SJSA1 (cell line): ENCODE results near the gene AMMECR1. TPM values are rescaled to one million over a fixed set of nuclear protein-coding genes. Genes with fewer than 3 reads are reported as not detected.
"Not testable (repeated sequence)": the region's sequence is repeated elsewhere in the genome, so short reads cannot be mapped to it uniquely, and the experiment has no call there.

Experiments used
- DNase-seq, 2 experiments: peaks; one replicate each; pipeline ENCODE4 v3.0.0-alpha.2; 2015 to 2020; ENCODE audit warnings: low spot score in 2 of 2, low read depth in 1 of 2
- H3K27ac ChIP-seq: fragments of 250-450 bp; sonication (Bioruptor Pico); 2 replicates; pipeline ENCODE4 v1.5.1; 2020; ENCODE audit warnings: mild to moderate bottlenecking, moderate library complexity
- H3K27me3 ChIP-seq: fragments of 250-450 bp; sonication (Bioruptor Pico); replicated peaks from 2 replicates; pipeline ENCODE4 v1.5.1; 2020; ENCODE audit warnings: mild to moderate bottlenecking, moderate library complexity
- H3K36me3 ChIP-seq: fragments of 250-450 bp; sonication (Bioruptor Pico); 2 replicates; pipeline ENCODE4 v1.5.1; 2020; ENCODE audit warnings: mild to moderate bottlenecking
- H3K4me1 ChIP-seq: fragments of 250-450 bp; sonication (Bioruptor Pico); replicated peaks from 2 replicates; pipeline ENCODE4 v1.6.1; 2021; ENCODE audit warnings: mild to moderate bottlenecking
- H3K4me3 ChIP-seq: fragments of 250-450 bp; sonication (Bioruptor Pico); 2 replicates; pipeline ENCODE4 v1.5.1; 2020; ENCODE audit warnings: mild to moderate bottlenecking
- H3K9me3 ChIP-seq: fragments of 250-450 bp; sonication (Bioruptor Pico); replicated peaks from 2 replicates; pipeline ENCODE4 v1.5.1; 2020; ENCODE audit warnings: mild to moderate bottlenecking
- total RNA-seq: library from RNA; depleted of rRNA; stranded (reverse); fragments of >200 nt; shearing (Covaris generic); gene quantifications from 2 replicates; pipeline ENCODE4 v1.2.3, GENCODE V29; 2014

Gene AMMECR1
- total RNA-seq, 1 experiment from 2014 or later, result 12.7 TPM

DNA sequence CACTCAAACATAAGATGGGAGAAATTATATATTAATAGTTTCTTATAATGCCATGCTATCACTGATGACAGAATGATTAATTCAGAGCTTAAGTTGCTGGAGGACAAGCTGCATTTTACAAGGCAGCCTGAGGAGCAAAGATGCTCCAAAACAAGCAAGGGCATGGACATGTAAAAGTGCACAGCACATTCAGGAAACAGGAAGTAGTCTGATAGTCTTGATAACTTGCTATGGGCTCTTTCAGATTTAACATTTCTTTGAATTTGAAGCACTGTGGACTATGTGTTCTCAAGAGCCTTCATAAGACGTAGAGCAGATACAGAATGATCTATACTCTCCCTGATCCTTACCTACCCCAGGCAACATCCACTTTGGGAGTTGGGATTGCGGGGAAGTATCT lies 50.0 kb downstream of the AMMECR1 start:
- DNase-seq, result no peak
- H3K27ac ChIP-seq, result no peak overlapping the region

DNA sequence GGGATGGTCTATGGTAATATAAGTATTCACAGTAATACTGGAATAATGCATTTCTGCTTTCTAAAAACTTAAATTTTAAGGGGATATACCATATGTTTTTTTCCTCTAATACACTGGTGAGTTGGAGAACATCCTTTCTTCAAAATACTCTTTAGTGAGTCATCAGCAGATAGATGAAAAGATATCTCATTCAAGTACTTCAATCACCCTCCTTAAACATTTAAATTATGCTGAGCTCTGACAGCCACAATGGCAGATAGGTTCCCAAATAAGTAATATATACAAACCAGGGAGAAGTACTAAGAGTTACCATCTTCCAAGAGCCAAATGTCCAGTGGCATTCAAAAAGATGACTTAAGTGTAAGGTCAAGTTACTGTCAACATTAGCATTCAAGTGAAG lies 52.2 kb downstream of the AMMECR1 start:
- no peak for DNase-seq
- Histone ChIP-seq H3K27ac (no peak overlapping the region), H3K27me3 (no peaks in the 10 kb centered on the region)

More for the DNA sequence above, 50.0 kb downstream of the AMMECR1 start:
- Histone ChIP-seq H3K36me3 (no peaks in the 10 kb centered on the region), H3K4me3 (no peak overlapping the region), H3K27me3 (no peaks in the 10 kb centered on the region), H3K4me1 (no peaks in the 10 kb centered on the region), H3K9me3 (no peaks in the 10 kb centered on the region)

DNA sequence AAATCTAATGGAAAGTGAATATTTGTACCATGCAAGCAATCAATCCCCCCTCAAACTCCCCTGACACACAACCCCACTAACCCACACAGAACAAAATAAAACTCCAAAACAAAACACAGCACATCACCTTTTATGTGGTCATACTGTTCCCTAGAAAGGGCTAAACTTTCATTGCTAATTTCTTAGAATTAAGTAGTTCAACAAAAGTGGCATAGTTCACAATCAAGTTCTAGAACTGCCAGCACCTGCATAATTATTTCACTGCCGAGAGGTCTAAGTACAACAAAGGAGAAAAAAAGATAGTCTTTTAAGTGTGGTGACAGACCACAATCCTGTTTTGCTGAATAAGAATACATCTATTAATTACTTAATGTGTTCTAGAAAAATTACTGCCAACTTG lies 58.8 kb downstream of the AMMECR1 start:
- H3K36me3 ChIP-seq, result no peaks in the 10 kb centered on the region
- H3K4me1 ChIP-seq, result no peaks in the 10 kb centered on the region
- H3K27me3 ChIP-seq, result no peaks in the 10 kb centered on the region
- no peak overlapping the region for H3K4me3 ChIP-seq
- no peak overlapping the region for H3K27ac ChIP-seq
- H3K9me3 ChIP-seq, result no peaks in the 10 kb centered on the region
- DNase-seq, result no peak

More for the DNA sequence above, 52.2 kb downstream of the AMMECR1 start:
- Histone ChIP-seq H3K4me3 (no peak overlapping the region), H3K36me3 (no peaks in the 10 kb centered on the region), H3K9me3 (no peaks in the 10 kb centered on the region), H3K4me1 (no peaks in the 10 kb centered on the region)

DNA sequence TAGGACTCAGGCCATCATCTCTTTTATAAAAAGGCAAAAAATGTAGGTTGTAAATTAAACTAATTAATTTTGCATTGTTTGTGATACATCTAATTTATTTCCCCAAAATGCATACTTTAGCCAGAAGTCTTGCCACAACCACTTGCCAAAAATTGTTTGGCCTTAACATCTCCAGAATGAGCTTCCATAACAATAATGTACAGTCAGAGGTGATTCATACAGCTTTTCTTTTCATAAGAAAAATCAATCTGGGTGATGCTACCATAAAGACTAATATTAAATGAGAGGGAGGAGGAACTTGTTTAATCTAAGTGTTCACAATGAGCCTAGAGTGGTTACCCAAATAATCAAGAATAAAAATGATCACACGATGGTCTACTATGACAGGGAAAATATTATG lies 59.3 kb downstream of the AMMECR1 start:
- H3K36me3 ChIP-seq, result no peaks in the 10 kb centered on the region
- no peak overlapping the region for H3K4me3 ChIP-seq
- H3K9me3 ChIP-seq, result no peaks in the 10 kb centered on the region
- no peak for DNase-seq
- no peaks in the 10 kb centered on the region for H3K27me3 ChIP-seq
- no peaks in the 10 kb centered on the region for H3K4me1 ChIP-seq
- no peak overlapping the region for H3K27ac ChIP-seq

DNA sequence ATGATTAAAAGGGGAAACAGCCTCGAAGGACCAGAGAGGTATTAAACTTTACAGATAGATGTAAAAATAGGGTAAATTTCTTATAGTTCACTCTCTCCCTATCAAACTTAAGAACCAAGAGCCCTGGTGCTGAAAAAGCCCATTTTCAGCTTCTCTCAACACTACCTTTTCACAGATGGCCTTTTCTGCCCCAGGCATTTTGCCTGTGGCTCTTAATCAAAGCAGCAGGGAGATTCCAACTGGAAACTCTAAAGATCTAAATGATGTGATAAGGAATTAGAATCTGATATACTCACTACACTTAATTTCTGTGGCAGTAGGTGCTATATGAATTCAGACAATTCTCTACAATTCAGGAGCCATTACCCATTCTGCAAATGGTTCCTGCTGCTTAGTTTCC lies 60.0 kb downstream of the AMMECR1 start:
- no peaks in the 10 kb centered on the region for H3K36me3 ChIP-seq
- no peaks in the 10 kb centered on the region for H3K9me3 ChIP-seq
- no peaks in the 10 kb centered on the region for H3K4me1 ChIP-seq
- no peak overlapping the region for H3K27ac ChIP-seq
- H3K27me3 ChIP-seq, result no peaks in the 10 kb centered on the region
- no peak for DNase-seq
- H3K4me3 ChIP-seq, result no peak overlapping the region

DNA sequence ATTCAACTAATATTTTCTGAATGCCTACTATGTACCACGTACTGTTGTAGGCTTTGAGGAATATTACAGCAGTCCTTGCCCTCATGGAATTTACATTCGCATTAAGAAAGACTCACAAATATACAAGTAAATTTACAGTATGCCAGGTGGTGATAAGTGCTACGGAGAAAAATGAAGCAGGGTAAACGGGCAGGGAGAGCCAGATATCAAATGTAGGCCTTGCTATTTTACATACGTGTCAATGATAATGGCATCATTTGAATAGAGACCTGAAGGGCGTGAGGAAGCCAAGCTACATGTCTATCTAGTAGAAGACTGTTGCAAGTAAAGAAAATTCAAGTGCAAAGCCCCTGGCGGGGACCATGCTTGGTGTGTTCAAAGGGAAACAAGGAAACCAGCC lies 65.2 kb downstream of the AMMECR1 start:
- no peak overlapping the region for H3K4me3 ChIP-seq
- H3K9me3 ChIP-seq, result no peaks in the 10 kb centered on the region
- no peak for DNase-seq
- no peaks in the 10 kb centered on the region for H3K27me3 ChIP-seq
- H3K4me1 ChIP-seq, result no peaks in the 10 kb centered on the region
- no peak overlapping the region for H3K27ac ChIP-seq
- H3K36me3 ChIP-seq, result no peaks in the 10 kb centered on the region

DNA sequence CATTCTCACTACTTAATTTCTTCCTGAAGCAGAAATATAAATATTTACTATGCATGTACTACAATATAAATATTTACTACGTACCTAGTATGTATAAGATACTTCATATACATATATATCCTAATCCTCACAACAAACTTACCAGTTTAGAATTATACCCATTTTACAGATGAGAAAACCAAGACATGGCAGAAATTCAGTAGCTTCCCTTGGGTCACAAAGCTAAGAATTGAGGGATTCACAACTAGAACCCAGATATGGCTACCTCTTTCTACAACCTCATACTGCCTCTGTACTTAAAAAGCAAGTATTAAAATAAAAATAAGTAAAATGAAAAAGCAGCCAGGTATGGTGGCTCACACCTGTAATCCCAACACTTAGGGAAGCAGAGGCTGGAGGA lies 65.9 kb downstream of the AMMECR1 start:
- no peak for DNase-seq
- Histone ChIP-seq H3K27ac (no peak overlapping the region), H3K9me3 (no peaks in the 10 kb centered on the region), H3K4me3 (no peak overlapping the region), H3K36me3 (no peaks in the 10 kb centered on the region), H3K4me1 (no peaks in the 10 kb centered on the region), H3K27me3 (no peaks in the 10 kb centered on the region)

DNA sequence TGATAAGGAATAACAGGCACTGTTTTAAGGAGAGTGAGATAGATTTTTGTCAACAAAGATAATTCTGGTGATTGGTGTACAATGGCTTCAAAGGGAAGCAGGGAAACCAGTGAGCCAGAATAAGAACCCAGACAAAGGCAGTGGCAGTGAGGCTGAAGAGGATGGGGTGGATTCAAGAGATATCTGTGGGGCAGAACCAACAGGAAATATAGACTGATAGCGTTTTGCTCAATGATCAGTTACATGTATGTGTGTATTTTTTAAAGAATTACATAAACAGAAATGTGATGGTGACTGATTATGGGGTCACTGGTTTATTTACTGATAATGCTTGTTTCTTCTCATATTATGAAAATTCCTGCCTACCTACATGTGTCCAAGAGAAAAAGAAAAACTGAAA lies 66.4 kb downstream of the AMMECR1 start:
- Histone ChIP-seq H3K36me3 (no peaks in the 10 kb centered on the region), H3K27ac (no peak overlapping the region), H3K4me1 (no peaks in the 10 kb centered on the region), H3K27me3 (no peaks in the 10 kb centered on the region), H3K4me3 (no peak overlapping the region), H3K9me3 (no peaks in the 10 kb centered on the region)
- no peak for DNase-seq

DNA sequence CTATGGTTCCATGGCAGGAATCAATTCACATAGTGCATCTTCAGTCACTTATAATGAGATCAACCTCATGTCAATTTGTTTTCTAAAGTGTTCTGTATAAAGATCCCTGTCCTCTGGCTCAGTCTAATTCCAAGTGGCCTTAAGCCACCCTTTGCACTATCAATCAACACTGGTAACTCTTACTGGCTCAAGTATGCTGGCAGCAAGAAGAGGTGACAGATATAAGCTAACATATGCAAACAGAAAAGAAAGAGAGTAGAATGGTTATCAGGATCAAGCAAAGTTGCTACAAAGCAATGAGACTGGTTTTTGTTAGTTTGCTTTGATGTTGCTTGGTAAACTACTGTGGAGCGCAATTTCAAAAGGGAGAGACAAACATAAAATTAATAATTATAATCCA lies 67.0 kb downstream of the AMMECR1 start:
- Histone ChIP-seq H3K4me3 (no peak overlapping the region), H3K36me3 (no peaks in the 10 kb centered on the region), H3K4me1 (no peaks in the 10 kb centered on the region), H3K27me3 (no peaks in the 10 kb centered on the region), H3K27ac (no peak overlapping the region), H3K9me3 (no peaks in the 10 kb centered on the region)
- DNase-seq, result no peak

DNA sequence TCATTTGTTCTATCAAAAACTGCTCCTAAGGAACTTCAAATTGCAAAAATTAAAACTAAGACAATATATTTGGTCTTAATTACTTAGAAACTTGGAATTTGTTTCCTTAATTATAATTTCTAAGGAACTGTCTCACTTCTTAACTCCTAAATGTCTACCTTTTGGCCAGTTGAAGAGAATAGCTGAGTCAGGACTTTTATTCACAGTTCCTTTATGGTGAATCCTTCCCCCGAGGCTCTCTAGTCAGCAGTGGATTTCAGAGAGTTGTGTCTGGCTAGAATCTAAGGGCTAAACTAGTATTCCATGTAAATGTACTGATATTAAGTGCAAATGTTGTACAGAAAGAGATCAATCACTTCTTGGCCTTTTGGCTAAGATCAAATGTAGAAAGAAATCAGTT lies 69.3 kb downstream of the AMMECR1 start:
- DNase-seq, result no peak
- Histone ChIP-seq H3K9me3 (no peaks in the 10 kb centered on the region), H3K36me3 (no peaks in the 10 kb centered on the region), H3K4me1 (no peaks in the 10 kb centered on the region), H3K27ac (no peak overlapping the region), H3K4me3 (no peak overlapping the region), H3K27me3 (no peaks in the 10 kb centered on the region)

DNA sequence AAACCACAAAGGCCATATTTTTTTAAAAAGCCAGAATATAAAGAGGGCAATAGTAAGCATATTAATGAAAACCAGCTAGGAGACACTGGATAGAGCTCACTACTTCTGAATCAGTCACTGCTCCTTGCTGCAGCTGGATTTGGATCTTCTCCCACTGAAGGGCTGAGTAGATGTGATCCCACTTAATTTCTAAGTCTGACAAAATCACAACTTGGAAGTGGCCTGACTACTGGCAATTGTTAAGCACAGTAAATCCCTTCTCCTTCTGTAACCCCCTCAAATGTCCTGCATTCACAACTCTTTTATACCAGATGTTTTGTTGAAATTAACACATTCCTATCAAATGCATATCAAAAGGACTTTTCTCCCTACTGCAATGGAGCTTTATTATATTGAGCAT lies 72.9 kb downstream of the AMMECR1 start:
- Histone ChIP-seq H3K9me3 (no peaks in the 10 kb centered on the region), H3K4me1 (no peaks in the 10 kb centered on the region), H3K4me3 (no peak overlapping the region), H3K27me3 (no peaks in the 10 kb centered on the region), H3K36me3 (no peaks in the 10 kb centered on the region), H3K27ac (no peak overlapping the region)
- no peak for DNase-seq

DNA sequence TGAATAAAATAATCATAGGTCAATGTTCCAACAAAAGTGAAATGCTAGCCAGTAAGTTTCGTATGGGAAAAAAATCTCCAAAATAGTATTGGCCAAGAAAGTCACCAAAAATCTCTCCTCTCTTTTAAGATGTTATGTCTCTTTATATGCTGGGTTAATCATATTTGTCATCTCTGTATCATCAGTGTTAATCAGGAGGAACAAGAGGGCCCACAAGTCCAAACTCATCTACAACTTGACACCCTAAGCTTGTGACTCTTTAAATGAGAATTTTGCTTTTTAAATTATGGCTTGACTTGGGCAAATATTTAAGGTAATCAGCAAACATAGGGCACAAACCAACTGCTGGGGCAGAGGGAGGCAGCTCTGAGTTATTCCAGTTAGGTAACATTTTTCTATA lies 75.5 kb downstream of the AMMECR1 start:
- Histone ChIP-seq H3K4me1 (peaks cover 8% of the 10 kb centered on the region; the same call in 1 of the 2 replicates), H3K27ac (no peak overlapping the region), H3K27me3 (no peaks in the 10 kb centered on the region), H3K9me3 (no peaks in the 10 kb centered on the region), H3K4me3 (no peak overlapping the region), H3K36me3 (no peaks in the 10 kb centered on the region)
- no peak for DNase-seq

DNA sequence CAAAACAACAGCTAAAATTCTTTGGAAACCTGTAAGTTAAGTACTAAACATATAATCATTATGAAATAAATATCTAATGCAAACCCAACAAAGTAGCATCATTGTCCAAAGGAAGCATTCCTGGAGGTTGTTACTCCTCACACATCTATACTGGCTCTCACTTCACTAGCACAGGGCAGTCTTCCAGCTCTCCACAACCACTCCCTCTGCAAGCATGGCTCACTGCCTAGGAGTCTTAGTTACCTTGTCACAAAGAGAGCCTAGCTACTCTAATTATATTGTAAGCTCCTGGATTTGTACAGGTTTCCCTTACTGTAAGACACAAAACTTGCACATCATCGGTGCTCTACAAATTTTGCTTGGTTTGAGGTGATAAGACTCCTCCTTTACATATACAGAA lies 76.1 kb downstream of the AMMECR1 start:
- Histone ChIP-seq H3K4me1 (peaks cover 8% of the 10 kb centered on the region; the same call in 1 of the 2 replicates), H3K9me3 (no peaks in the 10 kb centered on the region), H3K27ac (no peak overlapping the region), H3K27me3 (no peaks in the 10 kb centered on the region), H3K36me3 (no peaks in the 10 kb centered on the region), H3K4me3 (no peak overlapping the region)
- no peak for DNase-seq

DNA sequence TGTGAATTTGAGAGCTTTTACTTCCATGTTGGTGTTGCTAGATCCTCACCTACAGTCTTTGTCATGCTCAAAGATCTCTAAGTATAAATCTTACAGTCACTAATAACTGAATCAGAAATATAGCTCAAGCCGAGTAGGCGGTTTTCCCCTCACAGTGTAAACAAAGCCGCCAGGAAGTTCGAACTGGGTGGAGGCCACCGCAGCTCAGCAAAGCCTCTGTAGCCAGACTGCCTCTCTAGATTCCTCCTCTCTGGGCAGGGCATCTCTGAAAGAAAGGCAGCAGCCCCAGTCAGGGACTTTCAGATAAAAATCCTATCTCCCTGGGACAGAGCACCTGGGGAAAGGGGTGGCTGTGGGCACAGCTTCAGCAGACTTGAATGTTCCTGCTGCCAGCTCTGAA lies 79.6 kb downstream of the AMMECR1 start:
- peak in 1 of 2 experiments; percentile 2 for DNase-seq
- H3K27ac ChIP-seq, H3K36me3 ChIP-seq, H3K4me1 ChIP-seq, H3K9me3 ChIP-seq, H3K4me3 ChIP-seq, H3K27me3 ChIP-seq: not testable (repeated sequence)

DNA sequence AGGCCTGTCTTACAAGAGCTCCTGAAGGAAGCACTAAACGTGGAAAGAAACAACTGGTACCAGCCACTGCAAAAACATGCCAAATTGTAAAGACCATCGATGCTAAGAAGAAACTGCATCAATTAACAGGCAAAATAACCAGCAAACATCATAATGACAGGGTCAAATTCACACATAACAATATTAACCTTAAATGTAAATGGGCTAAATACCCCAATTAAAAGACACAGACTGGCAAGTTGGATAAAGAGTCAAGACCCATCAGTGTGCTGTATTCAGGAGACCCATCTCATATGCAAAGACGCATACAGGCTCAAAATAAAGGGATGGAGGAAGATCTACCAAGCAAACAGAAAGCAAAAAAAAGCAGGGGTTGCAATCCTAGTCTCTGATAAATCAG lies 86.4 kb downstream of the AMMECR1 start:
- not testable (repeated sequence) for DNase-seq, H3K27ac ChIP-seq, H3K4me1 ChIP-seq, H3K4me3 ChIP-seq, H3K36me3 ChIP-seq, H3K9me3 ChIP-seq, H3K27me3 ChIP-seq
